ENCODE data around the gene MAP3K20. TPM values are rescaled to one million over a fixed set of nuclear protein-coding genes. Genes with fewer than 3 reads are reported as not detected.
A peak's percentile ranks its signal among the peaks of the same experiment; 100 is the strongest.

Gene MAP3K20
- total RNA-seq, 1 donor from 2014 or later = 33.7 TPM

GRCh38 chr2:173040729-173041128 lies 34.9 kb upstream of the MAP3K20 start:
- no peaks in the 10 kb centered on the region for H3K9me3 Mint-ChIP-seq
- peaks cover 6% of the 10 kb centered on the region for H3K36me3 Mint-ChIP-seq
- DNase-seq (ENCODE audit: low spot score in 2 of 2, unreplicated experiment in 2 of 2) = no peak
- no peak overlapping the region for H3K4me3 Mint-ChIP-seq
- no peak overlapping the region for H3K27ac Mint-ChIP-seq
- no peak for TF ChIP-seq CTCF (IDR thresholded peaks at IDR 0.05; ENCODE audit: unreplicated experiment)
- peaks cover 19% of the 10 kb centered on the region for H3K4me1 Mint-ChIP-seq
- no peaks in the 10 kb centered on the region for H3K27me3 Mint-ChIP-seq (ENCODE audit: low read depth)

GRCh38 chr2:173043476-173043875 lies 32.2 kb upstream of the MAP3K20 start:
- no peak for DNase-seq (ENCODE audit: low spot score in 2 of 2, unreplicated experiment in 2 of 2)
- no peak overlapping the region for H3K4me3 Mint-ChIP-seq
- H3K36me3 Mint-ChIP-seq = peaks cover 4% of the 10 kb centered on the region
- no peak for TF ChIP-seq CTCF (IDR thresholded peaks at IDR 0.05; ENCODE audit: unreplicated experiment)
- H3K9me3 Mint-ChIP-seq = no peaks in the 10 kb centered on the region
- H3K27me3 Mint-ChIP-seq (ENCODE audit: low read depth) = no peaks in the 10 kb centered on the region
- no peak overlapping the region for H3K27ac Mint-ChIP-seq
- peaks cover 15% of the 10 kb centered on the region for H3K4me1 Mint-ChIP-seq

- no peak for TF ChIP-seq CTCF (IDR thresholded peaks at IDR 0.05; ENCODE audit: unreplicated experiment)
- DNase-seq (ENCODE audit: low spot score in 2 of 2, unreplicated experiment in 2 of 2) = no peak
- Mint-ChIP-seq H3K36me3 (peaks cover 2% of the 10 kb centered on the region), H3K27ac (no peak overlapping the region), H3K27me3 (ENCODE audit: low read depth) (no peaks in the 10 kb centered on the region), H3K4me1 (peaks cover 20% of the 10 kb centered on the region), H3K4me3 (no peak overlapping the region), H3K9me3 (no peaks in the 10 kb centered on the region)
These were observed 31.6 kb upstream of the MAP3K20 start for GRCh38 chr2:173043897-173044519.

GRCh38 chr2:173044686-173045085 lies 31.0 kb upstream of the MAP3K20 start:
- Mint-ChIP-seq H3K27ac (peak overlapping the region; percentile 9), H3K27me3 (ENCODE audit: low read depth) (no peaks in the 10 kb centered on the region), H3K9me3 (no peaks in the 10 kb centered on the region), H3K4me1 (peaks cover 26% of the 10 kb centered on the region), H3K4me3 (no peak overlapping the region), H3K36me3 (peaks cover 2% of the 10 kb centered on the region)
- DNase-seq (ENCODE audit: low spot score in 2 of 2, unreplicated experiment in 2 of 2) = no peak
- TF ChIP-seq CTCF (IDR thresholded peaks at IDR 0.05; ENCODE audit: unreplicated experiment) = no peak

GRCh38 chr2:173045181-173045580 lies 30.5 kb upstream of the MAP3K20 start:
- H3K27me3 Mint-ChIP-seq (ENCODE audit: low read depth) = no peaks in the 10 kb centered on the region
- H3K9me3 Mint-ChIP-seq = no peaks in the 10 kb centered on the region
- H3K36me3 Mint-ChIP-seq = peaks cover 2% of the 10 kb centered on the region
- no peak overlapping the region for H3K4me3 Mint-ChIP-seq
- no peak overlapping the region for H3K27ac Mint-ChIP-seq
- no peak for DNase-seq (ENCODE audit: low spot score in 2 of 2, unreplicated experiment in 2 of 2)
- no peak for TF ChIP-seq CTCF (IDR thresholded peaks at IDR 0.05; ENCODE audit: unreplicated experiment)
- H3K4me1 Mint-ChIP-seq = peaks cover 31% of the 10 kb centered on the region

GRCh38 chr2:173048522-173048896 lies 27.1 kb upstream of the MAP3K20 start:
- no peaks in the 10 kb centered on the region for H3K27me3 Mint-ChIP-seq (ENCODE audit: low read depth)
- no peak overlapping the region for H3K27ac Mint-ChIP-seq
- peaks cover 3% of the 10 kb centered on the region for H3K36me3 Mint-ChIP-seq
- peaks cover 4% of the 10 kb centered on the region for H3K9me3 Mint-ChIP-seq
- no peak overlapping the region for H3K4me3 Mint-ChIP-seq
- DNase-seq (ENCODE audit: low spot score in 2 of 2, unreplicated experiment in 2 of 2) = no peak
- no peak for TF ChIP-seq CTCF (IDR thresholded peaks at IDR 0.05; ENCODE audit: unreplicated experiment)
- H3K4me1 Mint-ChIP-seq = peaks cover 44% of the 10 kb centered on the region

All from mesothelial cell of epicardium (in vitro differentiated cells).